ENCODE measurements around the gene CIC. TPM values are rescaled to one million over a fixed set of nuclear protein-coding genes. Genes with fewer than 3 reads are reported as not detected.

Gene CIC
- total RNA-seq, 1 donor from 2014 or later = 36.1 TPM

DNA sequence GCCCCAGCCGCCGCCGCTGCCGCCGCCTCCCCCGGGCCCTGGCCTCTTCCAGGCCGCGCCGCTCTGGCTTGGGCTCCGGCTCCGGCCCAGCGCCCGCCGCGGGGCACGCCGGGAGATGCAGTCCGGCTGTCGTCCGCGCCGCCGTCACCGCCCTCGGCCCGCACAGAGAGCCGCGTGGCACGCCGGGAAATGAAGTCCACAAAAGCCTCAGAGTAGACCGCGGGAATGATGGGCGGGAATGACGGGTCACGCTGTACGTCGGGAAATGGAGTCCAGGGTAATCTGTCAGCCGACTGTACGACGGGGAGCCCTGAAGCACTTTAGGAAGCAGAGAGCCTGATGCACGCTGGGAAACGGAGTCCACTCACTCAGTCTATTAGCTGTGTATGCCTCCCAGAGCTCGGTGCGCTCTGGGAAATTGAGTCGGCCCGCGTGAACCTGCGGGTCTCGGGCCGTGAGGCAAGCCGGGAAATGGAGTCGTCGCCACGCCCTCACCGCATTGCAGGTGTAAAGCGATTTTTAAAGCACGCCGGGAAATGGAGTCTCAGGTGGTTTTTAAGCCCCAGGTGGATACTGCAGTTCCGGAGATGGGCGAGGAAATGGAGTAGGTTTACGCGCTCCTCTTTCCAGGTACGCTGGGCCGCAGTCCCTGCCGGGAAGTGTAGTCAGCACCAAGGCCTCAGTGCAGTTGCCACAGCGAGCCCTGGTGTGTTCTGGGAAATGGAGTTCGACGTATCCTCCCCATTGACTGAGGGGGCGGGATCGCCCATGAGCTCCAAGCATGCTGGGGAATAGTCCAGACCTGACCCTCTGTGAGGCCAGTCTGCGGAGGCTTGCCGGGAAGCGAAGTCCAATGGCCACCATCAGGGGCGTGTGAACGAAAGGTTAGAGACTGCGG, 26.3 kb upstream of the CIC start, which contains the start of gene GSK3A:
Gene GSK3A, minus strand, starts transcription at position 91 of the 898 bp plus-strand sequence. CDS start 137 bp downstream, outside the sequence.
- Histone ChIP-seq H3K9me3 (no peaks in the 10 kb centered on the region), H3K27me3 (no peaks in the 10 kb centered on the region), H3K4me1 (peaks cover 57% of the 10 kb centered on the region), H3K27ac (peak within 1 kb of the TSS; percentile 87), H3K4me3 (peak within 1 kb of the TSS; percentile 63 to 89), H3K36me3 (no peaks in the 10 kb centered on the region)
- intact Hi-C loops (cut with DNase I) = loop anchor here (1.0 kb wide), 1 partner anchor 83 kb away; the partner anchor contains the start of gene MEGF8
- TF ChIP-seq, protein P1, sequence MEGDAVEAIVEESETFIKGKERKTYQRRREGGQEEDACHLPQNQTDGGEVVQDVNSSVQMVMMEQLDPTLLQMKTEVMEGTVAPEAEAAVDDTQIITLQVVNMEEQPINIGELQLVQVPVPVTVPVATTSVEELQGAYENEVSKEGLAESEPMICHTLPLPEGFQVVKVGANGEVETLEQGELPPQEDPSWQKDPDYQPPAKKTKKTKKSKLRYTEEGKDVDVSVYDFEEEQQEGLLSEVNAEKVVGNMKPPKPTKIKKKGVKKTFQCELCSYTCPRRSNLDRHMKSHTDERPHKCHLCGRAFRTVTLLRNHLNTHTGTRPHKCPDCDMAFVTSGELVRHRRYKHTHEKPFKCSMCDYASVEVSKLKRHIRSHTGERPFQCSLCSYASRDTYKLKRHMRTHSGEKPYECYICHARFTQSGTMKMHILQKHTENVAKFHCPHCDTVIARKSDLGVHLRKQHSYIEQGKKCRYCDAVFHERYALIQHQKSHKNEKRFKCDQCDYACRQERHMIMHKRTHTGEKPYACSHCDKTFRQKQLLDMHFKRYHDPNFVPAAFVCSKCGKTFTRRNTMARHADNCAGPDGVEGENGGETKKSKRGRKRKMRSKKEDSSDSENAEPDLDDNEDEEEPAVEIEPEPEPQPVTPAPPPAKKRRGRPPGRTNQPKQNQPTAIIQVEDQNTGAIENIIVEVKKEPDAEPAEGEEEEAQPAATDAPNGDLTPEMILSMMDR (IDR thresholded peaks at IDR 0.05) = peak in 1 of 3 experiments; percentile 5
- TF ChIP-seq POLR2AphosphoS5 (IDR thresholded peaks at IDR 0.05; ENCODE audit: insufficient read depth in 1 of 2, low read depth in 1 of 2) (peak; percentile 92 to 95), POLR2A (IDR thresholded peaks at IDR 0.05) (peak in 1 of 2 donors; percentile 85)
- peak; percentile 99 to 100 for DNase-seq (ENCODE audit: extremely low spot score in 2 of 2)

DNA sequence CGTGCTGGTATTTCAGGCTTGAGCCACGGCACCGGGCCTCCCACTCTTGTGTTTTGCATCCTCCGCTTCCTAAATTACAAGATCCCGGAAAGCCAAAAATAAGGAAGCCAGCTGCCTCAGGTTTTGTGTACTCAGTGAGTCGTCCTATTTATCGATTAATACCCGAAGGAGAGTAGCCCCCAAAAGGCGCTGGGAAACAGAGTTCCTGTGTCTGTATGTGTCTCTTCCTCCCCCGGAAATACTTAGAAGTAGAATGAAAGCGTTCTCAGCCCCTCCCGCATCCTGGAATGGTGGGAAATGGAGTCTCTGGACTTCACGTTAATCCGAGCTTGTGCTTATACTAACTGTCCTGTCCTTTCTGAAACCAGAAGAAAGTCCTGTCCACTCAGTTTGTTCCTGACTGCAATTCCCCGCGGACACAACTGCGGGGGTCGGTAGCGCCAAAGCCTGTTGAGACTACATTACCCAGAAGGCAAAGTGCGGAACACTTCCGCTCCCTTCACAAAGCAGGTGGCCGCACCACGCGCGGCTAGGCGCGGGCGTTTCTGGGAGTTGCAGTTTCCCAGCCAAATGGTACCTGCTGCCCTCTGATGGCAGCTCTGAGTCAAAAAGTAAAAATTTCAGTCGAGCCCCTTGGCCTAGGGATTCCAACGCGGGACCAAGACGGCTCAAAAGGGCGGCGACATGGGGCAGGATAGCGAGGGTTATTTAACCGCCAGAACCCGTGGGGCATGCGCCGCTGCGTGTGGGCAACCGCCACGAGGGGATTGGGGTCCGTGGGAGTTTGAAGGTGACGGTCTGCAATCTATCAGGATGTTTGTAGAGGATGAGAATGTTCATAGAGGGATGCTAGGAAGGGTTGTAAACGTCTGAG, 24.5 kb upstream of the CIC start:
- H3K4me1 ChIP-seq = peaks cover 54% of the 10 kb centered on the region
- TF ChIP-seq POLR2A (IDR thresholded peaks at IDR 0.05) (peak in 1 of 2 donors; percentile 42), POLR2AphosphoS5 (IDR thresholded peaks at IDR 0.05; ENCODE audit: insufficient read depth in 1 of 2, low read depth in 1 of 2) (peak; percentile 91 to 100)
- TF ChIP-seq, protein P1 (IDR thresholded peaks at IDR 0.05) = peak; percentile 47 to 83 (median 68)
- intact Hi-C loops (cut with DNase I) = no loop called here

DNA sequence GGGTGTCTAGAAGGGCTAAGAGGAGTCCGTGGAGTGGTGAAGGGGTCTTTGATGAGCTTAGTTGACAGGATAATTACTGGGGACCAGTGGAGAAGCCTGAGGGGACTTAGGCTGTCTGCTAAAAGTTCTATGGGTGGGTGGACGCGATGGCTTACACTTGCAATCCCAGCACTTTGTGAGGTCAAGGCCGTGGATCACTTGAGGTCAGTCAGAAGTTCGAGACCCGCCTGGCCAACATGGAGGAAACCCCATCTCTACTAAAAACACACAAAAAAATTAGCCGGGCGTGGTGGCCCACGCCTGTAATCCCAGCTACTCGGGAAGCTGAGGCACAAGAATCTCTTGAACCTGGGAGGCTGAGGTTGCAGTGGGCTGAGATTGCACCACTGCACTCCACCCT, 23.8 kb upstream of the CIC start:
- Histone ChIP-seq H3K4me3 (peak overlapping the region in 1 of 2 donors; percentile 63), H3K27ac (peak overlapping the region; percentile 87), H3K9me3 (no peaks in the 10 kb centered on the region), H3K36me3 (peaks cover 0 to 17% of the 10 kb centered on the region in 2 donors), H3K4me1 (peaks cover 52% of the 10 kb centered on the region), H3K27me3 (no peaks in the 10 kb centered on the region)
- no peak for DNase-seq (ENCODE audit: extremely low spot score in 2 of 2)
- intact Hi-C loops (cut with DNase I) = no loop called here
- TF ChIP-seq, protein P1 (IDR thresholded peaks at IDR 0.05) = no peak
- no peak for TF ChIP-seq POLR2AphosphoS5 (IDR thresholded peaks at IDR 0.05; ENCODE audit: insufficient read depth in 1 of 2, low read depth in 1 of 2)
- no peak for TF ChIP-seq POLR2A (IDR thresholded peaks at IDR 0.05)

More for the DNA sequence above, 24.5 kb upstream of the CIC start:
- Histone ChIP-seq H3K9me3 (no peaks in the 10 kb centered on the region), H3K4me3 (peak overlapping the region; percentile 63 to 89), H3K27ac (peak overlapping the region; percentile 87), H3K27me3 (no peaks in the 10 kb centered on the region), H3K36me3 (peaks cover 0 to 14% of the 10 kb centered on the region in 2 donors)
- DNase-seq (ENCODE audit: extremely low spot score in 2 of 2) = peak in 1 of 2 donors; percentile 97

DNA sequence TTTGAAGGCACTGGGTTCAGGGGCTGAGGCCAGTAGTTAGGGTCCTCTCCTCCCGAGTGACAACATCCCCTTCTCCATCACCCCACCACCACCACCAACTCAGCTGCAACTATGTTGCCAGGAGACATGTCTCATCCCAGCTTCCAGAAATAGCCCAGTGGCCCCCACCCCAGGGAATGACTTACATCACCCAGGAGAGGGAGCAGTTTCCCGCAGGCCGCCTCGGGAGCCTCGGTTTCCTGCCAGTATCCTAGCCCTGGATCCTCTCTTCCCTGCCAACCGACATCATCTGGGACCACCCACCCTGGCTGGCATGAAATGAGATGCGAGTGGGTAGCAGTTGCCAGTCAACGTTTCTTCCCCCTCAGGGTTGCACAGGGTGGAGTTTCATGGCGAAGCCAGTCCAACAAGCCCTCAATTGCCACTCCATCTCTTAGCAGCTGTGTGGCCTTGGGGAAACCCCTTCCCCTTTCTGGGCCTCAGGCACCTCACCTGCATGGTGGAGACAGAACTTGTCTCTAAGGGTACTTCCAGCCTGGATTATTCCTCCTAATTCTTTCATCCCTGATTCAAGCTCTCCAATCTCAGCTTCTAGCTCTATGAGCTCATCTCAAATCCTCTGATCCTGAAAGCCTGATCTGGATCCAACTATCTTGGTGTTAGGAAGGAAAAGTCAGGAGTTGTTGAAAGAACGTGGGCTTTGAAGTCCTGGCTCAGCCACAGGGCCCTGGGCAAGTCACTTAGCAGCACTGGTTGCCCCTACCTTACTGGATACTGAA, 22.7 kb upstream of the CIC start:
- Histone ChIP-seq H3K27me3 (no peaks in the 10 kb centered on the region), H3K4me3 (no peak overlapping the region), H3K9me3 (no peaks in the 10 kb centered on the region), H3K27ac (peak overlapping the region; percentile 87), H3K36me3 (peaks cover 0 to 17% of the 10 kb centered on the region in 2 donors), H3K4me1 (peaks cover 52% of the 10 kb centered on the region)
- TF ChIP-seq POLR2AphosphoS5 (IDR thresholded peaks at IDR 0.05; ENCODE audit: insufficient read depth in 1 of 2, low read depth in 1 of 2) = peak; percentile 40 to 53
- TF ChIP-seq POLR2A (IDR thresholded peaks at IDR 0.05) = no peak
- TF ChIP-seq, protein P1 (IDR thresholded peaks at IDR 0.05) = peak; percentile 39 to 46 (median 43)
- intact Hi-C loops (cut with DNase I) = no loop called here
- DNase-seq (ENCODE audit: extremely low spot score in 2 of 2) = no peak
